Testis (tissue), 3 donors: Measurements from ENCODE around the gene USP36. TPM values are rescaled to one million over a fixed set of nuclear protein-coding genes. Genes with fewer than 3 reads are reported as not detected.

Experiments used
- DNase-seq: peaks from one replicate; pipeline ENCODE4 v3.0.0-alpha.2; 2019
- H3K27ac ChIP-seq, 2 donors: fragments of 200-600 bp; sonication (generic); one replicate each; pipeline ENCODE4 v1.5.1; 2019
- H3K27me3 ChIP-seq: fragments of 200-600 bp; sonication (generic); one replicate; pipeline ENCODE4 v1.5.1; 2019
- H3K36me3 ChIP-seq: fragments of 200-600 bp; sonication (generic); one replicate; pipeline ENCODE4 v1.5.1; 2017; ENCODE audit warnings: low read depth; ENCODE audit errors: missing control alignments
- H3K4me1 ChIP-seq: fragments of 200-600 bp; sonication (generic); one replicate; pipeline ENCODE4 v1.5.1; 2019
- H3K4me3 ChIP-seq, 2 donors: fragments of 200-600 bp; sonication (generic); one replicate each; pipeline ENCODE4 v1.5.1; 2017 to 2019
- H3K9me3 ChIP-seq: fragments of 200-600 bp; sonication (generic); one replicate; pipeline ENCODE4 v1.5.1; 2017
- CTCF ChIP-seq, 3 experiments: fragments of 450-650 bp in 2 of 3; fragments of 200-600 bp in 1 of 3; sonication (generic) in 1 of 3; IDR thresholded peaks; one replicate each; pipeline ENCODE4 v1.5.1; 2016 to 2019; ENCODE audit warnings: antibody characterized with exemption in 3 of 3, mild to moderate bottlenecking in 2 of 3, moderate library complexity in 1 of 3
- POLR2A ChIP-seq: fragments of 450-650 bp; IDR thresholded peaks from one replicate; pipeline ENCODE4 v1.6.1; 2017; ENCODE audit warnings: antibody characterized with exemption, mild to moderate bottlenecking, moderate library complexity
- WGBS, 2 donors: methylation state at CpG; one replicate each; pipeline ENCODE4 v1.1.5; 2018; 5-methylcytosine and 5-hydroxymethylcytosine counted together
- intact Hi-C: fragments of 100-400 bp; cut with DNase I; formaldehyde crosslinking; loops from one replicate; pipeline ENCODE4 v1.15.1; 2023; ENCODE audit warnings: low total_unique reads
- polyA plus RNA-seq: library from polyadenylated mRNA; stranded (reverse); fragments of 350-450 nt; fragmentation: Illumina TruSeq; extraction: RNeasy Lipid Tissue Mini Kit (QIAGEN cat#74804); gene quantifications from one replicate; pipeline ENCODE4 v1.2.3, GENCODE V29; 2014; ENCODE audit warnings: low read depth, low replicate concordance; ENCODE audit not compliant: insufficient read depth
- total RNA-seq, 2 donors: library from RNA; depleted of rRNA; stranded (reverse); fragments of >200 nt; gene quantifications; one replicate each; pipeline ENCODE4 v1.2.3, GENCODE V29; 2016

Gene USP36
- total and polyA plus RNA-seq, 3 donors from 2014 or later, result 32.8 to 79.8 (median 77.5) TPM

DNA sequence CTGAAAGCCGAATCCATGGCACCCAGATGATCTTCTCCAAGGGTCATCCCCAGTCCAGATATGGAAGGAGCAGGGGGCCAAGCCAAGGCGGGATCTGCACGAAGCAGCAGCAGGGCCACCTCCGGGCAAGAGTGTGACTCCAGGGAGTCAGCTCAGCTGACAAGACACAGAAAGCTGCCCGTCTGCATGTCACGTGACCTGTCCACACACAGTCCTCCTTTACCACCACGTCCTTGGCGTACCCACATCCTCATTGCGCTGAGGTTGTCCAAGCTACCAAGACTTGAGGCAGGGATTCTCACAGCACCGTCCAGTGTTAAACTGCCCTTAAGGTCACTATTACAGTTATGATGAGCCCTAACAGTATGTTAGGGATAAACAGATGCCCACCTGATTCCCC is 47.2 kb downstream of the USP36 start:
- H3K4me1 ChIP-seq, result peaks cover 10% of the 10 kb centered on the region
- no peaks in the 10 kb centered on the region for H3K27me3 ChIP-seq
- intact Hi-C loops, result no loop called here
- H3K27ac ChIP-seq, result no peak overlapping the region
- H3K4me3 ChIP-seq, result no peak overlapping the region
- WGBS, 2 donors, result 81 to 95% methylated on average over 7 to 10 of the region's 10 CpGs
- no peak for TF ChIP-seq CTCF (IDR thresholded peaks at IDR 0.05)
- TF ChIP-seq POLR2A, result no peak
- no peaks in the 10 kb centered on the region for H3K36me3 ChIP-seq
- H3K9me3 ChIP-seq, result no peaks in the 10 kb centered on the region
- no peak for DNase-seq

- 80 to 81% methylated on average over 8 to 11 of the region's 11 CpGs for WGBS, 2 donors
- H3K27me3 ChIP-seq, result no peaks in the 10 kb centered on the region
- H3K36me3 ChIP-seq, result no peaks in the 10 kb centered on the region
- TF ChIP-seq CTCF (IDR thresholded peaks at IDR 0.05), result no peak
- no peak for TF ChIP-seq POLR2A
- intact Hi-C loops, result no loop called here
- peak overlapping the region; percentile 23 to 24 for H3K27ac ChIP-seq
- no peaks in the 10 kb centered on the region for H3K9me3 ChIP-seq
- no peak for DNase-seq
- H3K4me3 ChIP-seq, result no peak overlapping the region
- H3K4me1 ChIP-seq, result peaks cover 10% of the 10 kb centered on the region
Measured at GRCh38 chr17:78791840-78792709, 48.5 kb downstream of the USP36 start.

DNA sequence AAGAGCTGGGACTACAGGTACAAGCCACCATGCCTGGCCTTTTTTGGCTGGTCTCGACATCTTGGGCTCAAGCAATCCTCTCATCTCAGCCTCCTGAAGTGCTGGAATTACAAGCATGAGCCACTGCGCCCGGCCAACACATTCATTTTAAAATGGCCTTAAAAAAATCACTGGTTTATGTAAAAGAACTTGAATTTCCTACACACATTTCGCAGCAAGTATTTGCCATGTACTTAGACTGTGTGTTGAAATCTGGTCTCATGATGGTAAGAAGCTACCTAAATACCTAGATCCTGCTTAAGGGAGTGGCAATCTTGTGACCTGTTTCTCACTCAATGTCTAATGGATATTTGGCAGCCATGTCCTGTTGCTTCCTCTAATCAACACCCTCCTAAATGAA is 50.1 kb downstream of the USP36 start:
- WGBS, 2 donors, result 93 to 96% methylated on average over 4 of the region's 4 CpGs
- intact Hi-C loops, result no loop called here
- no peaks in the 10 kb centered on the region for H3K27me3 ChIP-seq
- no peak overlapping the region for H3K4me3 ChIP-seq
- no peaks in the 10 kb centered on the region for H3K9me3 ChIP-seq
- no peak for DNase-seq
- H3K36me3 ChIP-seq, result no peaks in the 10 kb centered on the region
- peaks cover 10% of the 10 kb centered on the region for H3K4me1 ChIP-seq
- TF ChIP-seq POLR2A, result no peak
- no peak for TF ChIP-seq CTCF (IDR thresholded peaks at IDR 0.05)
- no peak overlapping the region for H3K27ac ChIP-seq

DNA sequence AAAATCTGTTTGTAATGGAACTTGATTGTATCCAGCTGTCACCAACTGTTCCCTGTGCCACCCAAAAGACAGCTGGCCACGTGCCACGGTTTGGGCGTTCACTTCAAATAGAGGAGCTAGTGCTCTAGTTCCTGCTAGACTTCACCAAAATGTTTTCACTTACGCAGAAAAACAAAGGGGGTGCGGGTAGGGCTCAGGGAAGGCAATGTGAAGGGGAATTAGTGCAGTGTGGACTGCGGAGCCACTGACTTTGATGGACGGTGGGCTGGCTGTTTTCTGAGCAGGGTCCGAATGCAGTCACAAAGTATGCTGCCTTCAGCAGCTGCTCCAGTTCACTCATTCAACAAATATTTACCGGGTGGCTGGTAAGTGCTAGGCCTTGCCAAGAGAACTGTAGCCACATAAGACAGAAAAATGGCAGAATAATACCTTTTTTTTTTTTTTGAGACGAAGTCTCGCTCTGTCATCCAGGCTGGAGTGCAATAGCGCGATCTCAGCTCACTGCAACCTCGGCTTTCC is 50.9 kb downstream of the USP36 start:
- H3K36me3 ChIP-seq, result no peaks in the 10 kb centered on the region
- no peak for TF ChIP-seq CTCF (IDR thresholded peaks at IDR 0.05)
- no peak for TF ChIP-seq POLR2A
- no peak overlapping the region for H3K27ac ChIP-seq
- WGBS, 2 donors, result 76 to 77% methylated on average over 14 of the region's 14 CpGs
- intact Hi-C loops, result no loop called here
- H3K4me3 ChIP-seq, result no peak overlapping the region
- H3K9me3 ChIP-seq, result no peaks in the 10 kb centered on the region
- peaks cover 10% of the 10 kb centered on the region for H3K4me1 ChIP-seq
- DNase-seq, result peak; percentile 47
- no peaks in the 10 kb centered on the region for H3K27me3 ChIP-seq
